GM10266 (cell line): ENCODE data around the gene MAP6D1.

ENCODE experiments used
- DNase-seq: peaks from one replicate; pipeline ENCODE4 v3.0.0; 2012; ENCODE audit errors: extremely low spot score
- CTCF ChIP-seq: IDR thresholded peaks from 2 replicates; pipeline ENCODE4 v1.5.1; 2012; ENCODE audit warnings: mild to moderate bottlenecking, low read depth; ENCODE audit not compliant: control insufficient read depth, insufficient read depth; ENCODE audit errors: missing control alignments

Gene MAP6D1

GRCh38 chr3:183816681-183817510 is 8.5 kb downstream of the MAP6D1 start:
- DNase-seq = no peak
- TF ChIP-seq CTCF = no peak

GRCh38 chr3:183815951-183816475 is 9.4 kb downstream of the MAP6D1 start:
- no peak for TF ChIP-seq CTCF
- DNase-seq = no peak

GRCh38 chr3:183815563-183815940 is 9.8 kb downstream of the MAP6D1 start:
- no peak for DNase-seq
- TF ChIP-seq CTCF = no peak

GRCh38 chr3:183814240-183814639 is 11.1 kb downstream of the MAP6D1 start:
- no peak for TF ChIP-seq CTCF
- DNase-seq = no peak

- DNase-seq = no peak
- no peak for TF ChIP-seq CTCF
These were observed 12.5 kb downstream of the MAP6D1 start for GRCh38 chr3:183812761-183813445.

- no peak for DNase-seq
- no peak for TF ChIP-seq CTCF
These were observed 13.7 kb downstream of the MAP6D1 start for GRCh38 chr3:183811638-183812037.
